ENCODE data around the gene CCNI2.
"Not testable (repeated sequence)": the region's sequence is repeated elsewhere in the genome, so short reads cannot be mapped to it uniquely, and the experiment has no call there.

Gene CCNI2

DNA sequence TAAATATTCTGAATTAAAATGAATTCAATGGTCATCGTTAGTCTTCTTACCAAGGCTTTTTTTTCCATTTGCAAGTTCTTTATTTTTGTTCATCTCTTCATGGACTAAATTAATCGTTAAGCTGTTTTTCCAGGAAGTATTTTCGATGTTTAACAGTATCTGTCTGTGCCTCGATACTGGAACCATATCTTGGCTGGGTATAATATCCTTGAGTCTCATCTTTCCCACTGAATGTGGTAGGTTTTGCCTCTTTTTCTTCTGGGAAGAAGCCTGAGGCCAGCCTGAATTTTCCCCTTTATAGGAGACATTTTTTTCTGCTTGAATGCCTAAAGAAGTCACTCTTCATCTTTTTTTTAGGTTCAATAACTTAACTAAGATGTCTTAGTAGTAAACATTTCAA is 33.8 kb downstream of the CCNI2 start:
- no peak for DNase-seq (ENCODE audit: low read depth)

DNA sequence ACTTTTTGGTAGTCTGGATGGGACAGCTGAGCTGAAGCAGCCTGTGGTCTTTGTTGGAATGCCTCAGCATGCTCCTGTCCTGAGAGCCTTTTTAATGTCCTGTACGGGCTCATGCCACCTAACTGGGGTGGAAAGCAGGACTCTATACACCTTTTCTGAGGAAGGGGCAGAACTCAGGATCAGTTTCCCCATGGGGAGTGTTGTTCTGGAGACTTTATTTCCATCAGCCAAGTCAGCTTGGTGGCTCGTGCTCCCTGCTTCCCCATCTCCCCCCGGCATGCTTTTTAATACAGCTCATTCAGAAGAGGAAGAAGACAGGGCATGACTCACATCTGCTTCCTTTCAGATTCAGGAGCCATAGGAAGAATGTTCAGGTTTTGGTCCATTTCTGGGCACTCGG is 34.9 kb downstream of the CCNI2 start:
- no peak for DNase-seq (ENCODE audit: low read depth)

DNA sequence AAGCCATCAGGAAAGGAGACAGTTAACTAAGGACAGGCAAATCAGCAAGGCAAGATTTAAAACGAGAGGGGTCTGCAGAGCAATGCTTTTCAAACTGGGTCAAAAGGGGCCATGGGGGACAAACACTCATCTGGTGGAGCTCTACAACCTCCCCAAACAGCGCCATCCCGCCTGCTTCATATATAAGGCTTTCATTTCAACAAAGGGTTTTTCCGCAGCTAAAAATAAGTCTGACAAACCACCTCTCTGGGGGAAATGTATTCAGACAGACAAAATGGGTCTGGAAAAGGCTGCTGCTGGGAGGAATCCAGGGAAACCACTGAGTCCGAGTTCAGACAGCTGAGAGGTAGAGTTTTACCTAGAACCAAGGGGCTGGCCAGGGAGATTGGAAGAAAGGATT is 38.1 kb downstream of the CCNI2 start:
- no peak for DNase-seq (ENCODE audit: low read depth)

DNA sequence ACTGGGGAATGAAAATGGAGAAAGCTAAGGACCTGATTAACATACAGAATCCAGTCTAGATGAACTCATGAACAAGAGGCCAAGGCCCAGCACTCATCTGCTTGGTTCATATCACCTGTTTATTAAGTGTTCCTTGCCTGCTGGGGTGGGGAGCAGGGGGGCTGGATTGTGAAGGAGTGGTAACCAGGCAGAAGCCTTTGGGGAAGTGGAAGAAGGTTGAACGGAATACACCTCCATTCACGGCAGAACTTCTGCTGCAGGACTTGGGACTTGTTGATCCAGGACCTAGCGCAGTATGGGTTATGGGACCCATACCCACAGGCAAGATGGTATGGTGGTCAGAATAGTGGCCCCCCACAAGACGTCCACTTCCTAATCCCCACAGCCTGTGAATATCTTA is 38.6 kb downstream of the CCNI2 start:
- DNase-seq (ENCODE audit: low read depth): no peak

DNA sequence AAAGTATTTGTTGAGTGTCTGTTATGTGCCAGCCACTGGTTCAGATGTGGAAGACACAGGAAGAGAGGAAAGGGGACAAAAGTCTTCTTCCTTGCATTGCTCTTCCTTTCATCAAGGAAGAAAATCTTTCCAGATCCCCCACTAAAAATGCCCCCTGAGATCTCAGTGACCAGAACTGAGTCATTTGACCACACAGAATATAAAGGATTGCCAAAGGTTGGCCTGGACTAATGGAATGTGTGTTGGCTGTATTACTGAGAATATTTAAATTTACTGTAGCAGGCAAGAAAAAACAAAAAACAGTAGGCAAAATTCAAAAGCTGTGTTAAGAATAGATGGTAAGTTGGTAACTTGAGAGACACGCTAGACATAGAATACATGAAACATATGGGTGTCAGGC is 39.9 kb downstream of the CCNI2 start:
- DNase-seq (ENCODE audit: low read depth): no peak

DNA sequence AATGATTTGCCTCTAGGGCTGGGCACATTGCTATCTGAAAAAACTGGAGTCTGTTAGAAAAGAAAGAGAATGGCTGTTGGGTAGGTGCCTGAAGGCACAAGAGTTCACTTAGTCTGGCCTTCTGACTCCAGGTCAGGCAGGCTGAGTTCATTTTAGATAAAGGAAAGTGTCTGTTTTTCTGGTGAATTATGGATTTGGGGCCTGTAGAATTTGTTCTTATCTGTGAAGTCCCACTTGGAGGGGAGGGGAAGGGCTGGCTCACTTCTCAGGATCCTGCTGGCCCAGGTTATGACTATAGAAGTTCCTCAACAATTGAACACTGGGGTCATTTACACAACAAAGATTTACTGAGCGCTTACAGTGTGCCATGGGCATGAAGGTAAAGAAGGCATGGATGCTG is 41.3 kb downstream of the CCNI2 start:
- no peak for DNase-seq (ENCODE audit: low read depth)

DNA sequence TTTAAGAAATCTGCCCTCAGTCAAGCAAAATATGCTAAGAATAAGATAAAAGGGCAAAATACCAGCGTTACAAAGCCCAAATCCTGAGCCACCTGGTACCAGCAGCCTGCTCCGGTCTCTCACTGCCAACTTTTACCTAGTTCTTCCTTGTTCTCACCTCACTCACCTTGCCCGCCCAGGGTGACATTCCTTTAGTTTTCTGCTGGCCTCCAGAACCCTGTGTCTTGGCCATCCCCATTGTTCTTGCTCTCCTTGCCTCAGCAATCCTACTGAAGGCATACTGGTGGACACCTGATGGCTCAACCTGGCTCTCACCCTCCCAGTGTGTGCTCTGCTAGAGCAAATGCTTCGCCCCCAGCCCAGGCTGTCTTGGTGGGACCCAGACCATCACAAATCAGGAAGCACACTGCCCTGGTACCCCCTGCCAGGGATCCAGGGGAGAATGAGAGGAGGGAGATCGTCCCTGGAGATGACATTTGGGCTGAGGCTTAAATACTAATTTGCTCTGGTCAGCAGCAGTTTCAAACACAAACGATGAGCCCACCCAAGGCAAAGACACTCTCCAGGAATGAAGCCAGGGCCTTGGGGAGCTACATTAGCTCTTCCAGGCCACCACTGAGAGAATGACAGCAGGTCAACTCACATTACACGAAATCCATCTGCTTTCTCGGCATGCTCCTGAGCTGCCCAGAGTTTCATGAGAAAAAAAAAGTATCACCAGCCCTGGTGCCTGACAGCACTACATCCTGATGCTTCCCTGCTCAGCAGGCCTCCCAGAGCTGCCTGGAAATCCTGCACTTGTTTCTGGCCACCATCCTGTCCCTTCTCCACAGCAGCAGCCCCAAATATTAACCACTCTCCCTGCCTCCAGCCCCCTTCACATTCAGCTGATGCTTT is 42.0 kb downstream of the CCNI2 start:
- DNase-seq (ENCODE audit: low read depth): no peak

DNA sequence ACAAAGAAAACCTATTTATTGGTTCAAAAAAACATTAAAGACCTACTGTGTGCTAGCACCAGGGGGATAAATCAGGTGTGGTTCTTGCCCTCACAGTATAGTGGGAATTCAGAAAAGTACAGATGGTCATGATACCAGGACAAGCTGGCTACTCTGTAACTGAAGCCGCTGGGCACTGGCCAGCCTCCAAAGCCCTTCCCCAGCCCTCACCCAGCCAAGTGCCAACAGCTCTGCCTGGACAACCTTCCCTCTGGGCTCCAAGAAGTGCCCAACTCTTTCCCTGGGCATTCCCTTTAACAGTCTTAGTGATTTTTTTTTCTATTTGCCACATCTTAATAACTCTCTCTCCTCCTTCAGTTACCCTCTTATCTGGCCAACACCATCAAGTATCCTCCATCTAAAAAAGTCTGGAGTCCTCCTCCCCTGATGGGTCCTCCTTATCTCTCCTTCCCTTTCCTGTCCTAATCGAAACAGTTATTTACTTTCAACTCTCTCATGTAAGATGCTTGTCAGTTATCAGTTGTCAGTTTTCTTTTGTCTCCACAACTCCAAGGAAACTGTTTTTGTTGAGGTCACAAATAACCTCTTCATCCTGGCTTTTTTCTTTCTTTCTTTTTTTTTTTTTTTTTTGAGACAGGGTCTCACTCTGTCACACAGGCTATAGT is 43.1 kb downstream of the CCNI2 start:
- DNase-seq (ENCODE audit: low read depth): no peak

DNA sequence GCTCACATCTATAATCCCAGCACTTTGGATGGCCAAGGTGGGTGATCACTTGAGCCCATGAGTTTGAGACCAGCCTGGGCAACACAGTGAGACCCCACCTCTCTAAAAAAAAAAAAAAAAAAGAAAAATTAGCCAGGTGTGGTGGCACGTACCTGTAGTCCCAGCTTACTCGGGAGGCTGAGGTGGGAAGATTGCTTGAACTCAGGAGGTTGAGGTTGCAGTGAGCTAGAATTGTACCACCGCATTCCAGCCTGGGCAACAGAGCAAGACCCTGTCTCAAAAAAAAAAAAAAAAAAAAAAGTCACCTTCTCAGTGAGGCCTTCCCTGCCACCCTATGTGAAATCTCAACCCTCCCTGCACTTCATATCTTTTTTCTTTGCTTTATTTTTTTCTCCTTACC is 43.8 kb downstream of the CCNI2 start:
- no peak for DNase-seq (ENCODE audit: low read depth)

DNA sequence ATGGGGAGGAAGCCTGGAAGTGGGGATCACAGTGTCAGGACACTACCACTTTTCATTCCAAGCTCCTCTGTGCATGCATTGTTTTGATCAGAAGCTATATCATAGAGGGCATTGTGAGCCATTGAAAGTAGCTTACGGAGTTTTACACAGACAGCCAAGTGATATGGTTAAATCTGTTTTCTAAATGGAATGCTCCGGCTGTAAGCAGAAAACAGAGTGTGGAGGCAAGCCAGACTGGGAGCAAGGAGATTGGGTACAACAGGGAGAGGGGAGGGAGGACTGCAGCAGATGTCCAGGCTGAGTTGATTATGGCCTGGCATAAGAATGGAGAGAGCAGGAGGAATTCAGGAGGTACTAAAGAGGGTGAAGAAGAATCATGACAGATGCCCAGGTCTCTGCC is 50.4 kb downstream of the CCNI2 start:
- no peak for DNase-seq (ENCODE audit: low read depth)

DNA sequence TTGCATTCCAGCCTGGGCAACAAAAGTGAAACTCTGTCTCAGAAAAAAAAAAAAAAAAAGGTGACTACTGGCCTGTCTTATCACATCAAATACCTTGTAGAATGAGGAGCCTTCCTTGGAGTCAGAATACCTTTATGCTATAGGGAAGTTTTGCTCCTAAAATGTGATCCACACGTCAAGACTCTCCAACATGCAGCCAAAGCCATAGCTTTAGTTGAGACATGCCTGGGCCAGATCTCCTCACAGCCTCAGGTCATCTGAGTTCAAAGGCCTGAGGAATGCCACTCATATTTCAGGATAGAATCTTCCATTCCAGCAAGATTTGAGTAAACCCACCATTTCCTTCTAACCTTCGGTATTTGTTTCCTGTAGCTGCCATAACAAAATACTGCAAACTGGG is 52.2 kb downstream of the CCNI2 start:
- no peak for DNase-seq (ENCODE audit: low read depth)

DNA sequence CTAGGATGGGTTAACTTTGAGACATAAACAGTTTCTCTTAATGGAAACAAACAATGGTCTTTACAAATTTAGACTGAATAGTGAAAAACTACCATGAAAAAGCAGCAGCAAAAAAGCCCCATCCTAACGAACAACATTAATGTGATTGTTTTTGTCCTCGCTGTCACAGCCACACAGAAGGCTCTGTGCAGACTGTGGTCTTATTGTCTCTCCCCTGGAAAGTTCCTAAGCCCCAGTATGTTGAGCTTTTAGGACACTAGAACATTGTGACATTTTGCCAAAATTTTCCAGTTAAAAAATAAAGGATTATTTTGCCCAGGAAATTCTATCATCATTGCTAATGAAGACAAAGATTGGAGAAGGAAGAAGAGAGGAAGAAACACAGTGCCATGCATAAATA is 53.3 kb downstream of the CCNI2 start:
- no peak for DNase-seq (ENCODE audit: low read depth)

DNA sequence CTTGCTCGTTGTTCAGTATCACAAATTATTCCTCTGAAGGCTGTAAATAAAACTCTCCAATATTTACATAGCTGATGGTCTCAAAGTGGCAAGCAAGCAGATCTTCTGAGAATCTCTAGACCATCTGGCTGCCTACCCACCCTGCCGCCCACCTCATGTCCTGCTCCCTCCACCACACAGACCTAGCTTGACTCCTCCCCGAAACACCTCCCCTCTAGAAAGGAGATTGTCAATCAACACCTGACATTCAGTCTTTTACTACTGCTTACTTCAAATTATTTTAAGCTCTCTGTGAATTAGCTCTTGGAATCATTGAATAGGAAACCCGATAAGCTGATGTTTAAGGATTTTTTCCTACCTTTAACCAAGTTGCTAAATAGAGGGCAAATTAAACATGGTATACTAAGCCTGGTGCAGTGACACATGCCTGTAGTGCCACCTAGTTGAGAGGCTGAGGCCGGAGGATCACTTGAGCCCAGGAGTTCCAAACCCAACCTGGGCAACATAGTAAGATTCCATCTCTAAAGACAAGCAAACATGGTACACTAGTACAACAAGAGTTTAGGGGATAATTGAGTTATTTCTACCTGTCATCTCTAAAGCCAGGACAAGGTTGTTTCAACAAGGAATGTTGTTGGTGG is 54.9 kb downstream of the CCNI2 start:
- DNase-seq (ENCODE audit: low read depth): no peak

DNA sequence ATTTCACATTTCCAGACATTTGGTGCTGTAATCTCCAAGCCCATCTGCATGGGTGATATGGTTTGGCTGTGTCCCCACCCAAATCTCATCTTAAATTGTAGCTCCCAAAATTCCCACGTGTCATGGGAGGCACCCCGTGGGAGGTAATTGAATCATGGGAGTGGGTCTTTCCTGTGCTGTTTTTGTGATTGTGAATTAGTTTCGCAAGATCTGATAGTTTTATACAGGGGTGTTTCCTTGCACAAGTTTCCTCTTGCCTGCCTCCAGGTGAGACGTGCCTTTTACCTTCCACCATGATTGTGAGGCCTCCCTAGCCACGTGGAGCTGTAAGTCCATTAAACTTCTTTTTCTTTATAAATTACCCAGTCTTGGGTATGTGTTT is 55.5 kb downstream of the CCNI2 start:
- DNase-seq (ENCODE audit: low read depth): not testable (repeated sequence)

Data from HS-27A (cell line).